Common myeloid progenitor, CD34-positive (primary cell): Measurements from ENCODE around the gene MBD5.

Experiments
- CTCF ChIA-PET: fragments of 350-600 bp; sonication (Branson Sonifier 250); formaldehyde crosslinking; loops from one replicate; lab custom pipeline; 2021; ENCODE audit warnings: antibody characterized with exemption; lab: Charles Lee
- POLR2A ChIA-PET: fragments of 350-600 bp; sonication (Branson Sonifier 250); formaldehyde crosslinking; loops from one replicate; lab custom pipeline; 2021; ENCODE audit warnings: antibody characterized with exemption; lab: Charles Lee
- DNase-seq, 3 donors: peaks; one replicate each; pipeline versions ENCODE4 v3.0.0 to v3.0.0-alpha.2; 2013
- H3K27ac ChIP-seq, 2 experiments: 1 replicate in 1 of 2; 2 replicates in 1 of 2; pipeline ENCODE4 v1.7.0; 2013; ENCODE audit warnings: inconsistent platforms in 2 of 2, low read length in 2 of 2, mild to moderate bottlenecking in 2 of 2, low read depth in 1 of 2, moderate library complexity in 1 of 2; ENCODE audit not compliant: severe bottlenecking in 2 of 2, insufficient read depth in 1 of 2, poor library complexity in 1 of 2
- H3K27me3 ChIP-seq, 5 experiments: replicated peaks in 2 of 5; 1 replicate in 3 of 5; 2 replicates in 2 of 5; pipeline versions ENCODE4 v1.6.1 to v1.7.0; 2013; ENCODE audit warnings: low read length in 4 of 5, mild to moderate bottlenecking in 2 of 5, moderate library complexity in 2 of 5, inconsistent platforms in 1 of 5; ENCODE audit not compliant: insufficient read depth in 5 of 5, control insufficient read depth in 4 of 5
- H3K36me3 ChIP-seq, 4 experiments: 1 replicate in 2 of 4; 2 replicates in 2 of 4; pipeline versions ENCODE4 v1.6.1 to v1.7.0; 2013; ENCODE audit warnings: low read length in 3 of 4, control low read depth in 1 of 4, mild to moderate bottlenecking in 1 of 4; ENCODE audit not compliant: control insufficient read depth in 4 of 4, insufficient read depth in 4 of 4
- H3K4me1 ChIP-seq, 4 experiments: 1 replicate in 3 of 4; 2 replicates in 1 of 4; pipeline versions ENCODE4 v1.6.1 to v1.7.1; 2013; ENCODE audit warnings: low read length in 3 of 4, mild to moderate bottlenecking in 3 of 4, control low read depth in 1 of 4, inconsistent platforms in 1 of 4, moderate library complexity in 1 of 4; ENCODE audit not compliant: control insufficient read depth in 4 of 4, insufficient read depth in 4 of 4; ENCODE audit errors: control extremely low read depth in 1 of 4
- H3K4me3 ChIP-seq, 7 experiments: 1 replicate in 4 of 7; 2 replicates in 3 of 7; pipeline versions ENCODE4 v1.5.1 to v1.7.0; 2013; ENCODE audit warnings: mild to moderate bottlenecking in 7 of 7, low read length in 6 of 7, moderate library complexity in 6 of 7, inconsistent platforms in 2 of 7, low read depth in 2 of 7, control low read depth in 1 of 7; ENCODE audit not compliant: insufficient read depth in 4 of 7, control insufficient read depth in 1 of 7; ENCODE audit errors: extremely low read depth in 1 of 7
- H3K9me3 ChIP-seq, 5 experiments: 1 replicate in 4 of 5; 2 replicates in 1 of 5; pipeline versions ENCODE4 v1.6.1 to v1.7.1; 2013; ENCODE audit warnings: low read length in 4 of 5, mild to moderate bottlenecking in 2 of 5, inconsistent platforms in 1 of 5, low read depth in 1 of 5, moderate library complexity in 1 of 5; ENCODE audit not compliant: control insufficient read depth in 4 of 5, insufficient read depth in 2 of 5; ENCODE audit errors: control extremely low read depth in 1 of 5
- WGBS: methylation state at CpG from one replicate; pipeline ENCODE4 v1.1.5; 2013; ENCODE audit not compliant: insufficient coverage; 5-methylcytosine and 5-hydroxymethylcytosine counted together

The MBD5 gene

DNA sequence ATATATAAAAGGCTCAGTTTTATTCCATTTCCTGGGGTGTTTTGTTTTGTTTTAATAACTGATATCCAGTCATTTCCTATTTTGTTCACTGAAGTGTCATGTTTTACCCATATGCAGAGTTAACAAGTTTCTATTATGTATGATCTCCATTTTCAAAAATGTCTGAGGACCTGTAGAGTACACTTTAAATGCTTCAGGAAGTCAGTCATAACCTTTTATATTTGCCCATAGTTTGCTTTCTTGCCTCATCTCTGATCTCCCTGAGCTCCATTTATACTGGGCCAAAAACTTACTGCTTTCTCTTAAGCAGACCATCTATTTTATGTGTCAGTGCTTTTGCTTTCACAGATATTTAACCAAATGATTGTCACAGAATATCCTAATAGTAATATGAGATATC, 278.7 kb downstream of the MBD5 start:
- H3K27ac ChIP-seq: no peak overlapping the region
- no peaks in the 10 kb centered on the region for H3K27me3 ChIP-seq
- H3K9me3 ChIP-seq: no peaks in the 10 kb centered on the region
- CTCF ChIA-PET: no interaction called here
- POLR2A ChIA-PET: no interaction called here
- DNase-seq: no peak
- H3K36me3 ChIP-seq: no peaks in the 10 kb centered on the region
- peaks cover 0 to 2% (median 0%) of the 10 kb centered on the region in 4 experiments for H3K4me1 ChIP-seq
- H3K4me3 ChIP-seq: no peak overlapping the region

DNA sequence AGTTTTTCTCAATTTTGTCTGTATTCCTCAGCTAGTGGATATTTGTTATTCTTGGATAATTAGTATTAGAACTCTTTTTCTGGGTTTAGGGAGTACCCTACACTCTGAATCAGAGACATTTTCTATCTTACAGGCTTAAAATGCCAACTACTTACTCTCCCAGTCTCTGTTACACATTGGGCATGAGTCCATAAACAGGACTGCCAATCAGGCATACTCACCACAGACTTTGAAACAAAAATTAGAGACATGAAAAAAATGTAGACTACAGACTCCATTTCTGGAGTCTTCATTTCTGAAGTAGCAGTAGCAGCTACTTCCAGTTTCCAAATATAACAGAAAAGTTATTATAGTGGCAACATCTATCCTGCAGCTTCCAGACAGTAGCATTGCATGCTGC, 279.7 kb downstream of the MBD5 start:
- Histone ChIP-seq H3K36me3 (no peaks in the 10 kb centered on the region), H3K4me1 (peaks cover 0 to 2% (median 0%) of the 10 kb centered on the region in 4 experiments), H3K4me3 (no peak overlapping the region), H3K9me3 (no peaks in the 10 kb centered on the region), H3K27me3 (no peaks in the 10 kb centered on the region), H3K27ac (no peak overlapping the region)
- CTCF ChIA-PET: no interaction called here
- no peak for DNase-seq
- POLR2A ChIA-PET: no interaction called here

DNA sequence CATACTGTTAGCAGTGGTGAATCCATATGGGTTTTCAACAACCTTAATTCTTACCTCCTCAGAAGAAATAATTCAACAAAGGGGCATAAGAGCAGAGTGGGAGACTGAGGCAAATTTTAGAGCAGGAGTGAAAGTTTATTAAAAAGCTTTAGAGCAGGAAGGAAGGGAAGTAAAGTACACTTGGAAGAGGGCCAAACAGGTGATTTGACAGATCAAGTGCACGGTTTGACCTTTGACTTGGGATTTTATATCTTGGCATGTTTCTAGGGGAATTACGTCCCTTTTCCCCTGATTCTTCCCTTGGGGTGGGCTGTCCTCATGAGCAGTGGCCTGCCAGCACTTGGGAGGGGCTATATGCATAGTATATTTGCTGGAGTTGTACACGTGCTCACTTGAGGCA, 280.5 kb downstream of the MBD5 start:
- ChIA-PET POLR2A (no interaction called here), CTCF (no interaction called here)
- H3K4me3 ChIP-seq: no peak overlapping the region
- H3K27ac ChIP-seq: no peak overlapping the region
- H3K27me3 ChIP-seq: no peaks in the 10 kb centered on the region
- WGBS: 78% methylated on average over 2 of the region's 3 CpGs
- H3K4me1 ChIP-seq: peaks cover 0 to 2% (median 0%) of the 10 kb centered on the region in 4 experiments
- H3K36me3 ChIP-seq: no peaks in the 10 kb centered on the region
- no peaks in the 10 kb centered on the region for H3K9me3 ChIP-seq
- no peak for DNase-seq

DNA sequence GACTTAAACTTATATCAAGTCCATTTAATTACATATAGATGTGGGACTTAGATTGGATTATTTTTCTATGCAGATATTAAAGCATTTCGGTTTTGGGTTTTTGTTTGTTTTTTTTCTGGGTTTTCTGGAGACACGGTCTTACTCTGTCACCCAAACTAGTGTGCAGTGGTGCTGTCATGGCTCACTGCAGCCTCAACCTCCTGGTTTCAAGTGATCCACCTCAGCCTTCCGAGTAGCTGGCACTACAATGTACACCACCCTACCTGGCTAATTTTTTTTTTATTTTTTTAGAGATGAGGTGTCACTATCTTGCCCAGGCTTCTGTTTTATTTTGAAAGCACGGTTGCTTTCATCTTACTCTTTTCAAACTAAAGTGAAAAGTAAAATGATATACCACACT, 281.6 kb downstream of the MBD5 start:
- CTCF ChIA-PET: no interaction called here

DNA sequence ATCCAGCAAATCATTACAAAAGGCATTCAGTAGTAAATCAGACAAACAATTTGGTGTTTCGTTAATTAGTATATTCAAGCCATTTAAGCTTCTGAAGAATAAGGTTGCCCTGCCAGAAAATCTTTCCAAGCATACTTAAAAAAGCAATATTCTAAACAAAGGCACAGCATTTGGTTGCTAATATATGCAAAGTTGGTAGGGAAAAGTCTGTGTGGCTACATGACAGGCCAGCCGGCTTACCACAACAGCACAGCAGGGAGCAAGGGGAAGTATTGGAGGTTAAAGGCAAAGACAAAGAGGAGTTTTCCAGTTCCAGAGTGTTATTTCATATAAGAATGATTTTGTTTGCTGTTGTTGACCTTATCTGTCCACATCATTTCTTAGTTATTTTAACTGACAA, 282.3 kb downstream of the MBD5 start:
- Histone ChIP-seq H3K4me1 (peaks cover 0 to 2% (median 0%) of the 10 kb centered on the region in 4 experiments), H3K36me3 (no peaks in the 10 kb centered on the region), H3K9me3 (peaks cover 0 to 1% (median 0%) of the 10 kb centered on the region in 5 experiments), H3K4me3 (no peak overlapping the region), H3K27me3 (no peaks in the 10 kb centered on the region), H3K27ac (no peak overlapping the region)
- no peak for DNase-seq
- ChIA-PET POLR2A (no interaction called here), CTCF (no interaction called here)
- 100% methylated on average over 1 of the region's 2 CpGs for WGBS

More for the DNA sequence above, 281.6 kb downstream of the MBD5 start:
- H3K27me3 ChIP-seq: no peaks in the 10 kb centered on the region
- no peaks in the 10 kb centered on the region for H3K36me3 ChIP-seq
- DNase-seq: no peak
- peaks cover 0 to 2% (median 0%) of the 10 kb centered on the region in 4 experiments for H3K4me1 ChIP-seq
- POLR2A ChIA-PET: no interaction called here
- no peak overlapping the region for H3K4me3 ChIP-seq
- WGBS: 100% methylated on average over 1 of the region's 4 CpGs
- no peak overlapping the region for H3K27ac ChIP-seq
- no peaks in the 10 kb centered on the region for H3K9me3 ChIP-seq

DNA sequence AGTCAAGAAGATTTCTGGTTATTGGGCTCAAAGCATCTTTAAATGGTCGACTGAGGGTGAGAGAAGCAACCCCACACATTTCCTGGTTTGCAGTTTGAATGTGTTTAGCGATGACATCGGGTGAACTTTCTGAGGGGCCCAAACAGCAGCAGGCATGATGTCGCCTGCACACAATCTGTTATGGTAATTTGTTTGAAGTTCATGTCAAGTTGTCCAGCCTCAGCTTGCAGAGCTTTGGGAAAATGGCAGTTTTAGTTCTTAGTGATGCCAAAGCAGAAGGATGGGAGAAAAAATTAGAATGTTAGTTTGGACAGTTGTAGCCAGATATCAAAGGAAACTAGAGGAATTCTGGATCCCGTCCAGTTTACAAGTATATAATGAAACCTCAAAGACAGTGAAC, 284.6 kb downstream of the MBD5 start:
- ChIA-PET CTCF (no interaction called here), POLR2A (no interaction called here)
- no peak overlapping the region for H3K4me3 ChIP-seq
- H3K4me1 ChIP-seq: peaks cover 0 to 2% (median 0%) of the 10 kb centered on the region in 4 experiments
- H3K36me3 ChIP-seq: no peaks in the 10 kb centered on the region
- H3K27me3 ChIP-seq: no peaks in the 10 kb centered on the region
- no peak overlapping the region for H3K27ac ChIP-seq
- peaks cover 0 to 1% (median 0%) of the 10 kb centered on the region in 5 experiments for H3K9me3 ChIP-seq
- WGBS: 96% methylated on average over 4 of the region's 5 CpGs
- no peak for DNase-seq

DNA sequence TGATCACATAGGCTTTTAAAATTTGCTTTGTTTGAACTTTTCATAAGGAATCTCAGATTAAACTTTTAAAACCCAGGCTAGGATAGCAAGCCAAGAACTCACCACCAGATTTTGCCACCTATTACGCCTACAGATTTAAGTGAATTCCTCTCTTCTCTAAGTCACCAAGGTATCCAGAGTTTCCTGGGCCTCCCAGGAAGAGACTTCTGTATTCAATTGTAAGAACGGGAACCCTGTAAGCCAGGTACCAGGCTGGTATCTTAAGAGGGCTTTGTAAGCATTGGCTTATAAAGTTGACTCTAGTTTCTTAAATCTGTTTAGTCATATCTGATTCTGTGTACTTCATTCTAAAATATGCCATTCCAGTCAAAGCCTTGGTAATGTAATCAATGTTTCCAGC, 285.1 kb downstream of the MBD5 start:
- Histone ChIP-seq H3K36me3 (no peaks in the 10 kb centered on the region), H3K27me3 (no peaks in the 10 kb centered on the region), H3K27ac (no peak overlapping the region), H3K9me3 (peaks cover 0 to 1% (median 0%) of the 10 kb centered on the region in 5 experiments), H3K4me1 (peaks cover 0 to 2% (median 0%) of the 10 kb centered on the region in 4 experiments), H3K4me3 (no peak overlapping the region)
- WGBS: 90% methylated on average over 1 of the region's 2 CpGs
- DNase-seq: no peak
- POLR2A ChIA-PET: no interaction called here
- CTCF ChIA-PET: no interaction called here
